ENCODE data around the gene CLCA1.

The CLCA1 gene

DNA sequence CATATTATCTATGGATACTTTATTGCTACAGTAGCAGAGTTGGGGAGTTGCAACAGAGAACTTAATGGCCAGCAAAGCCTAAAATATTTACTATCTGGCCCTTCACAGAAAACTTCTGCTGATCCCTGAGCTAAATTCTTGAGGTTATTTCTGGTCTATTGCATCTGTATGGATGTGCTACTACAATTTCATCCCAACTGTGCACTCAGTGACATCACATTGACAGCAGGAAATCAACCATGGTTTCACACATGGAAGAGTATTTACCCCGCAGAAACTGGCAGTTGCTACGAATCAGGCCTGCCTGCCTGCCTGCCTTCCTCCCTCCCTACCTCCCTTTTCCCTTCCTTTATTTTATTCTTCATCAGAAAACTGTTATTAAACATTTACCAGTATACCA, 32.7 kb upstream of the CLCA1 start:
- FAIRE-seq: no peak
- DNase-seq (ENCODE audit: insufficient read length): no peak
- TF ChIP-seq TAF1 (IDR thresholded peaks at IDR 0.05; ENCODE audit: borderline replicate concordance, low read depth, low read length) (no peak), POLR2A (IDR thresholded peaks at IDR 0.05; ENCODE audit: low read depth, low read length) (no peak), POLR2AphosphoS5 (IDR thresholded peaks at IDR 0.05; ENCODE audit: low read depth, low read length) (no peak)

GRCh38 chr1:86441581-86441980, 27.1 kb upstream of the CLCA1 start:
- DNase-seq (ENCODE audit: insufficient read length) (no peak), FAIRE-seq (no peak)
- TF ChIP-seq TAF1 (IDR thresholded peaks at IDR 0.05; ENCODE audit: borderline replicate concordance, low read depth, low read length) (no peak), POLR2AphosphoS5 (IDR thresholded peaks at IDR 0.05; ENCODE audit: low read depth, low read length) (no peak), POLR2A (IDR thresholded peaks at IDR 0.05; ENCODE audit: low read depth, low read length) (no peak)

DNA sequence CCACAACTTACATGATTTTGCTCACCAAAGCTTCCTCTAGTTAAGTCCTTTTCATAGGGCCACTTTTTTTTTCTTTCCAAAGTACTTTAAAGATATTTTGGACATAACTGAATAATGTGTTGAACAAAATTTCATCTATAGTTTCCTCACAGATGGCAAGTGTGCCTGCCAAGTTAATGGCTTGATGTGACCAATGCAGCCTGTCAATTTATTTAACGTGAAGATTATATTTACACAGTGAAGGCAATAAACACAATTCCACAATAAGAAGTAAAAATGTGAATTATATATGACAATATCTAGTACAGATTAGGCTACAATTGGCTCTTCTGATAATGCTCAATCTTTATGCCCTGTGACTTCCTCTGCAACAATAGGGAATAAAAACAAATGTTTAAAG, 26.7 kb upstream of the CLCA1 start:
- TF ChIP-seq POLR2AphosphoS5 (IDR thresholded peaks at IDR 0.05; ENCODE audit: low read depth, low read length) (no peak), TAF1 (IDR thresholded peaks at IDR 0.05; ENCODE audit: borderline replicate concordance, low read depth, low read length) (no peak), POLR2A (IDR thresholded peaks at IDR 0.05; ENCODE audit: low read depth, low read length) (no peak)
- DNase-seq (ENCODE audit: insufficient read length) (no peak), FAIRE-seq (no peak)

- DNase-seq (ENCODE audit: insufficient read length): no peak
- TF ChIP-seq TAF1 (IDR thresholded peaks at IDR 0.05; ENCODE audit: borderline replicate concordance, low read depth, low read length) (no peak), POLR2A (IDR thresholded peaks at IDR 0.05; ENCODE audit: low read depth, low read length) (no peak), POLR2AphosphoS5 (IDR thresholded peaks at IDR 0.05; ENCODE audit: low read depth, low read length) (no peak)
- no peak for FAIRE-seq
Measured at GRCh38 chr1:86445919-86446318, 22.8 kb upstream of the CLCA1 start.

DNA sequence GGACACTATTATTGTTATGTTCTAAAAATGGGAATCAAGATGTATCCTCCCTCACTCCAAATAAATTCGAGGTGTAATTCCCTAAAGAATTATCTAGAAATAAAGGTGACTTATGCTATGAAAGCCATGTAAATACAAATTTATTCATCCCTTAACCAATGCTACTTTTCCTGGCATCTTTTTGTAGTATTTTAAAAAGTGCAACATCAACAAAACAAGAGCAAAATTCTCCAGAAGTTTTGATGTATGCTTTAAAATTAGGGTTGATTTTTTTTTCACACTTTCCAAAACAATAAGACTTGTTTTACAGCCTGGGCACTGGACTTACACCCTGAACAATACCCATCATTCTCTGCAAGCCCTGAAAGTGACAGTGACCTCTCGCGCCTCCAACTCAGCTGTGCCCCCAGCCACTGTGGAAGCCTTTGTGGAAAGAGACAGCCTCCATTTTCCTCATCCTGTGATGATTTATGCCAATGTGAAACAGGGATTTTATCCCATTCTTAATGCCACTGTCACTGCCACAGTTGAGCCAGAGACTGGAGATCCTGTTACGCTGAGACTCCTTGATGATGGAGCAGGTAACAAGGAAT, 21.4 kb upstream of the CLCA1 start:
- DNase-seq (ENCODE audit: insufficient read length) (no peak), FAIRE-seq (no peak)
- no peak for TF ChIP-seq TAF1 (IDR thresholded peaks at IDR 0.05; ENCODE audit: borderline replicate concordance, low read depth, low read length)
- no peak for TF ChIP-seq POLR2A (IDR thresholded peaks at IDR 0.05; ENCODE audit: low read depth, low read length)
- no peak for TF ChIP-seq POLR2AphosphoS5 (IDR thresholded peaks at IDR 0.05; ENCODE audit: low read depth, low read length)

DNA sequence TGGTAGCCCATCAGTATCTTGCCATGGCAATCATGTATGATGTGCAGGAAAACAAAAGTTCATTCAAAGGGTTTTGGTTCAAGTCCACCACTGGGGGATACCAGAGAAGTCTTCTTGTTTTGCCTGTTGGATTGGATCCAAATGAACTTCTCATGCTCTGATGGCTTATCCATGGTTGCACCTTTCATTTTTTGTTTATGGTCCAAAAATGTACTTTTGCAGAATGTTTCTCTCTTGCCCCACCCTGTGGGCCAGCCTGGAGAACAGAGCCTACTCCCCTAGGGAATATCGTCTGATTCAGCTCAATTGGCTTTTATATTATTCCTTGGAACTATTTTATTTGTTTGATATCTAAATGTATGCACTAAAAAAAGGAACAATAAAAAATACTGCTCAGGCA, 20.1 kb upstream of the CLCA1 start:
- TF ChIP-seq POLR2AphosphoS5 (IDR thresholded peaks at IDR 0.05; ENCODE audit: low read depth, low read length): no peak
- FAIRE-seq (no peak), DNase-seq (ENCODE audit: insufficient read length) (no peak)

GRCh38 chr1:86449103-86449502, 19.6 kb upstream of the CLCA1 start:
- no peak for DNase-seq (ENCODE audit: insufficient read length)
- TF ChIP-seq POLR2AphosphoS5 (IDR thresholded peaks at IDR 0.05; ENCODE audit: low read depth, low read length): no peak
- TF ChIP-seq POLR2A (IDR thresholded peaks at IDR 0.05; ENCODE audit: low read depth, low read length): no peak
- no peak for TF ChIP-seq TAF1 (IDR thresholded peaks at IDR 0.05; ENCODE audit: borderline replicate concordance, low read depth, low read length)
- FAIRE-seq: no peak

- no peak for FAIRE-seq
Measured at GRCh38 chr1:86450847-86451246, 17.9 kb upstream of the CLCA1 start.

DNA sequence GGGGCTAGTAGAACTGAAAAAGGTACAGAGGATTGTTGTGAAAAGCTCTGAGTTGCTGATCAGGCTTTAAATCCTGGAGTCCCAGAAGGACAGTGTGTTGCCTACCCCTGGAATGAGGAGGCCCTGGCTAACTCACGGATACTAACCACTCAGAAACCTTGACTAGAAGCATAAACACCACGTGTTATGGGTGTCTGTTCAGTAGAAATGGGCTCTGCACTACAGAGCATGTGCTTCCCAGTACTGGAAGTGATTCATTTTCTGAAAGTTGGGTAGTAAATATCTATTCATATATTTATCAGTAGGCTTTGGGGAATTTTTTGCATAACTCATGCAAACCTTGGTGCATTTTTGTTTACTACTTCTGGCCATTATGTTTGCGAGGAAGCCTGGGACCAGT, 15.1 kb upstream of the CLCA1 start:
- DNase-seq (ENCODE audit: insufficient read length): no peak
- no peak for TF ChIP-seq POLR2A (IDR thresholded peaks at IDR 0.05; ENCODE audit: low read depth, low read length)
- TF ChIP-seq POLR2AphosphoS5 (IDR thresholded peaks at IDR 0.05; ENCODE audit: low read depth, low read length): no peak
- no peak for TF ChIP-seq TAF1 (IDR thresholded peaks at IDR 0.05; ENCODE audit: borderline replicate concordance, low read depth, low read length)
- no peak for FAIRE-seq

More at GRCh38 chr1:86450847-86451246, 17.9 kb upstream of the CLCA1 start:
- TF ChIP-seq POLR2A (IDR thresholded peaks at IDR 0.05; ENCODE audit: low read depth, low read length) (no peak), POLR2AphosphoS5 (IDR thresholded peaks at IDR 0.05; ENCODE audit: low read depth, low read length) (no peak), TAF1 (IDR thresholded peaks at IDR 0.05; ENCODE audit: borderline replicate concordance, low read depth, low read length) (no peak)
- no peak for DNase-seq (ENCODE audit: insufficient read length)

- TF ChIP-seq POLR2A (IDR thresholded peaks at IDR 0.05; ENCODE audit: low read depth, low read length) (no peak), TAF1 (IDR thresholded peaks at IDR 0.05; ENCODE audit: borderline replicate concordance, low read depth, low read length) (no peak), POLR2AphosphoS5 (IDR thresholded peaks at IDR 0.05; ENCODE audit: low read depth, low read length) (no peak)
- FAIRE-seq: no peak
Measured at GRCh38 chr1:86455073-86455472, 13.7 kb upstream of the CLCA1 start.

DNA sequence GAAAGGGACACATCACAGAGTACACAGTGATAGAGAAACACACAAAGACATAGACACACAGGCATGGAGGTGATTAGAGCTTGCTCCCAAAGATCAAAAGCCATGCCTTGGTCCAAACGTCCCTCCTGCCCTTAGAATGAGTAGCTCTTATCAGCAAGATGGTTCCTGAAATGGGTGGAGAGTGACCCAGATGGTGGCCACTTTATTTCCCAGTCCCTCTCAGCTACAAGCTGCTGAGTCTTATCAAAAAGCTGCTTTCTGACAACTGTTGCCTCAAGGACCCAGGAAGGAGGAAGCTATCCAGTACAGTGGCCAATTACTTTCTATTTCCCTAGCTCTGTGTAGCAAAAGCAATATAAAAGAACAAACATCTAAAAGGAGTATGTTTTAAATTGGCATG, 7.7 kb upstream of the CLCA1 start:
- DNase-seq (ENCODE audit: insufficient read length): no peak
- TF ChIP-seq POLR2A (IDR thresholded peaks at IDR 0.05; ENCODE audit: low read depth, low read length) (no peak), POLR2AphosphoS5 (IDR thresholded peaks at IDR 0.05; ENCODE audit: low read depth, low read length) (no peak), TAF1 (IDR thresholded peaks at IDR 0.05; ENCODE audit: borderline replicate concordance, low read depth, low read length) (no peak)
- no peak for FAIRE-seq

More at GRCh38 chr1:86455073-86455472, 13.7 kb upstream of the CLCA1 start:
- DNase-seq (ENCODE audit: insufficient read length): no peak

GRCh38 chr1:86461482-86461881, 7.2 kb upstream of the CLCA1 start:
- FAIRE-seq: no peak
- no peak for DNase-seq (ENCODE audit: insufficient read length)
- no peak for TF ChIP-seq POLR2AphosphoS5 (IDR thresholded peaks at IDR 0.05; ENCODE audit: low read depth, low read length)
- no peak for TF ChIP-seq TAF1 (IDR thresholded peaks at IDR 0.05; ENCODE audit: borderline replicate concordance, low read depth, low read length)
- no peak for TF ChIP-seq POLR2A (IDR thresholded peaks at IDR 0.05; ENCODE audit: low read depth, low read length)

GRCh38 chr1:86464819-86465218, 3.9 kb upstream of the CLCA1 start:
- DNase-seq (ENCODE audit: insufficient read length) (no peak), FAIRE-seq (no peak)
- TF ChIP-seq POLR2A (IDR thresholded peaks at IDR 0.05; ENCODE audit: low read depth, low read length): no peak
- TF ChIP-seq TAF1 (IDR thresholded peaks at IDR 0.05; ENCODE audit: borderline replicate concordance, low read depth, low read length): no peak
- TF ChIP-seq POLR2AphosphoS5 (IDR thresholded peaks at IDR 0.05; ENCODE audit: low read depth, low read length): no peak

All from GM12892 (cell line).